Measurements from ENCODE around the gene SPANXN1. TPM values are rescaled to one million over a fixed set of nuclear protein-coding genes. Genes with fewer than 3 reads are reported as not detected.
"Not testable (repeated sequence)": the region's sequence is repeated elsewhere in the genome, so short reads cannot be mapped to it uniquely, and the experiment has no call there.

The SPANXN1 gene, protein sequence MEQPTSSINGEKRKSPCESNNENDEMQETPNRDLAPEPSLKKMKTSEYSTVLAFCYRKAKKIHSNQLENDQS
- not detected for total RNA-seq

- DNase-seq, result not testable (repeated sequence)
Observed at GRCh38 chrX:145247203-145247602, at the start of gene SPANXN1. Gene SPANXN1 (plus strand): TSS chrX:145247503. CDS start chrX:145247587, 84 bp downstream.

GRCh38 chrX:145199078-145199477 is 48.2 kb upstream of the SPANXN1 start:
- DNase-seq, result no peak

DNA sequence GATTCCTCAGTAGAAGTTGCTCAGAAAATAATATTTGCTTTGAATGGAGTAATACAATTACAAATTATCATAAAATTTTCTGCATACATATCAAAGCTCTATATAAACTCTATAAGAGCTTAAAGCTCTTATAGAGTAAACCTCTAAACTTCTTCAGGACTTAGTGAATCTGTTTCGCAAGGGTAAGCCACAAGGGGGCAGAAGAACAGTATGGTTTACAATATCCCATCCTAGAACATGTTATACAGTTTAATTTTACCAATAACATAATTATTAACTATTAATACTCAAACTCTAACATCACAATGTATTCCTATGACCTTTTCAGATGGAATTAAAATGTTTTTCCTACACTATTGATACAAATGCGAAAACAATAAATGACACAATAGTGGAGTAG is 33.8 kb upstream of the SPANXN1 start:
- DNase-seq, result no peak

DNA sequence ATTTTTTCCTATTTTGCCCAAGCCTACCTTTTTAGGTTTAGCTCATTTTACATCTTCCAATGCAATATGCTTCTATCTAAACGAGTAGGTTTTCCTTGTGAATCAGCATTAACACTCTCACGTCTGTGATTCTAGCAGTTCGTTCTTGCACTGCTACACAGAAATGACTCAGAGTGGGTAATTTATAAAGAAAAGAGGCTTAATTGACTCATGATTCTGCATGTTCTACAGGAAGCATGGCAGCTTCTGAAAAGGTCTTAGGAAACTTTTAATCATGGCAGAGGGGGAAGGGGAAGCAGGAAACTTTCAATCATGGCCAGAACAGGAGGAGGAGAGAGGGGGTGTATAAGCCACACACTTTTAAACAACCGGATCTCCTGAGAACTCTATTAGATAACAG is 44.9 kb downstream of the SPANXN1 start:
- DNase-seq, result no peak
